ENCODE results near the gene SLC25A25.

SLC25A25 gene

GRCh38 chr9:128149001-128149701, 81.1 kb downstream of the SLC25A25 start, which contains the start of gene LCN2:
Gene LCN2, plus strand, starts transcription at chr9:128149453. Its CDS starts 73 bp downstream, at chr9:128149526.
- no peak for DNase-seq

GRCh38 chr9:128149951-128150593, 82.0 kb downstream of the SLC25A25 start:
- DNase-seq = no peak

- DNase-seq = no peak
These were observed 82.7 kb downstream of the SLC25A25 start for GRCh38 chr9:128150594-128151308.

GRCh38 chr9:128151309-128152132, 83.5 kb downstream of the SLC25A25 start:
- DNase-seq = no peak

GRCh38 chr9:128152133-128153059, 84.4 kb downstream of the SLC25A25 start:
- no peak for DNase-seq

- DNase-seq = no peak
These were observed 85.3 kb downstream of the SLC25A25 start for GRCh38 chr9:128153060-128153946.

- DNase-seq = no peak
These were observed 86.1 kb downstream of the SLC25A25 start for GRCh38 chr9:128153947-128154695.

- no peak for DNase-seq
These were observed 87.9 kb downstream of the SLC25A25 start for GRCh38 chr9:128155736-128156500.
